ENCODE measurements around the gene EYA2.

EYA2 gene

DNA sequence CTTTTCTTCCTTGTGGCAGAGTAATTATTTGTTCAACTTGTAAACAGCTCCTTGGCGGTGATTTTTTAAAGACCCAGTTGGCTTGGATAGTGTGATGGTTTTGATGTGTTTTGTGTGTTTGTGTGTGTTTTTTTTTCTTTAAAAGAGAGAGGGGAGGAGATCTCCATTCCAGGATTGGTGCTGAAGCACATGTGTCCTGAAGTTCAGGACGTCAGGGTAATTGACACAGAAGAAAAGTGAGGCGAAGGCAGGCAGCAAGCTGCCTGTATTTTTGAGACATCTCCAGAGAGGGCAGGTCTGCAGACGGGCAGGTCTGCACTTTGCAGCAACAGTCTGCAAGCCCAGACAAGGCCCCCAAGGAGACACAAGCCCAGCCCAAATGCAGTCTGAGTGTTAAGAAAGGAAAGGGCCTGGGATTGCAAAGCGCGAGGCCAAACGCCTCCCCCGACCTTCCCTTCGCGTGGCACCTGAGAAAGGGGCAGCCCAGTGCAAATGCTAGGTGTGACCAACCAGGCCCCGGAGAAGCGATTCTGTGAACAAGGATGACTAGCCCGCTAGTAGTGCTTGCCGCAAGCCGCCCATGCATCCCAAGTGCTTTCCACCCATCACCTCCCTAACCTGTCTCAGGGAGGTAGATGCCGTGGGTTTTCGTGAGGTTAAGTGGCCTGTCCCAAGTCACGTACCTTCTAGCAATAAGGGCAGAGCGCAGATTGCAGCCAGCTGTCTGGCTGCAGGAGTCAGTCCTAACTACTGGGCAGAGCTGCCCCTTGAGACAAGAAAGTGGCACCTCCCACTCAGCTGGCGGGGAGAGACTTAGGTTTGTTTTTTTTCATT is 231.3 kb downstream of the EYA2 start:
- no peak for DNase-seq

DNA sequence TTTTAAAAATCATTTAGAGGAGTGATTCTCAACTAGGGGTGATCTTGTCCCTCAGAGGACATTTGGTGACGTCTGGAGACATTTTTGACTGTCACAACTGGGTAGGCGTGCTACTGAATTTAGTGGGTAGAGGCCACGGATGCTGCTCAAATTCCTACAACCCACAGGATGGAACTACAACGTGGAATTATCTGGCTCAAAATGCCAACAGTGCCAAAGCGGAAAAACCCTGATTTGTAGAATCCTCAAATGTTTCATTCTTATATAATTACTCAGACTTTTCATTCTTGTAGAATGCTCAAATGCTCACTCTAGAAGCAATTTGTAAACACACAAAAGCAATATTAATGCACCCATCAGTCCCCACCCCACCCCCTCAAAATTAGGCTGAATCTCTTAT is 232.1 kb downstream of the EYA2 start:
- DNase-seq = no peak

DNA sequence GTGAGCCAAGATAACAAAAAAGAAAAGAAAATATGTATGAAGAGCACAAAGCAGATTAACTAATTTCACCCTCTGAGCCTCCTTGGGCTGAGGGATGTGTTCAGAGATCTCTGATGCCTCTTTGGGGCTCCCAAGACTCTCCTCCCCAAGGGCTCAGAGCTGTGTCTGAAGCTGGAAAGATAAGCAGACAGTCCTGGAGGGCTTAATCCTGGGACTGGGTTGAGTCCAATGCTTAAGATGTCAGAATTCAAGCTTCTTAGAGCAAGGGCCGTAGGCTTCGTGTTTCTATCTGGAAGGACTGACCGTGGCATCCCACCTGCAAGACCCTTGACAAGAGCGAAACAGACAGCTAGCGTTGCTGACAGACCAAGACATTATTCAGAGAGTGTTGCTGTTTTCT is 232.9 kb downstream of the EYA2 start:
- no peak for DNase-seq

DNA sequence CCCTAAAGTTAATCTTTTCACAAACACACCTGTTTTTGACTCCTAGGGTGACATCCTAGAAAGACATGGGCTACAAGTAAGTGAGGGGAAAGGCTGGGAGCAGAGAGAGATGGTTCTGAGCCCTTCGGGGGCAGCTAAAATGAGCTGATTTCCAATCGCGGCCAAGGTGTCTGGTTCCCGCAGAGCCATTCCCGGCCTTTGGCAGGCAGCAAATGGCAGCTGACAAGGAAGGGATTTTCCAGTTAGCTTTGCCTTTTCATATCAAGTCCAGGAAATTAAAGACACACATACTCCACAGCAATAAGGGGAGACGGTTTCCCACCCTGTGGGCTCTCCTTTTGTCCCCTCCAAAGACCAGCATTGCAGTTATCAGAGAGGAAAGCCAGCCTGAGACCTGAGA is 233.4 kb downstream of the EYA2 start:
- no peak for DNase-seq

DNA sequence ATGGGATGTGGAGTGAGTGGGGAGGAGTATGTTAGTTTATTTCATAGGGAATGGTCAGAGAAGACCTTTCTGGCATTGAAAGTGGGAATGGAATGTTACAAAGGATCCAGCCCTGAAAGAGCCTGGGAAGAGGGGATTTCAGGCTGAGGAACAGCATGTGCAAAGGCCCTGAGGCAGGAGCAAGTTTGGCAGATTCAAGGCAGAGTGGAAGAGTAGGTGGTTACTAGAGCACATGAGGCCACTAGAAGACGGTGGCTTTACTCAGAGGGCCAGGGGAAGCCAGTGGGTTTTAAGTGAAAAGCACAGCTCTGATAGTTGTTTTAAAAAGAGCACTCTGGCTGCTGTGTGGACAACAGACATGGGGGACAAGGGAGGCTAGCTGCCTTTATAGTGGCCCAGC is 234.7 kb downstream of the EYA2 start:
- DNase-seq = no peak

DNA sequence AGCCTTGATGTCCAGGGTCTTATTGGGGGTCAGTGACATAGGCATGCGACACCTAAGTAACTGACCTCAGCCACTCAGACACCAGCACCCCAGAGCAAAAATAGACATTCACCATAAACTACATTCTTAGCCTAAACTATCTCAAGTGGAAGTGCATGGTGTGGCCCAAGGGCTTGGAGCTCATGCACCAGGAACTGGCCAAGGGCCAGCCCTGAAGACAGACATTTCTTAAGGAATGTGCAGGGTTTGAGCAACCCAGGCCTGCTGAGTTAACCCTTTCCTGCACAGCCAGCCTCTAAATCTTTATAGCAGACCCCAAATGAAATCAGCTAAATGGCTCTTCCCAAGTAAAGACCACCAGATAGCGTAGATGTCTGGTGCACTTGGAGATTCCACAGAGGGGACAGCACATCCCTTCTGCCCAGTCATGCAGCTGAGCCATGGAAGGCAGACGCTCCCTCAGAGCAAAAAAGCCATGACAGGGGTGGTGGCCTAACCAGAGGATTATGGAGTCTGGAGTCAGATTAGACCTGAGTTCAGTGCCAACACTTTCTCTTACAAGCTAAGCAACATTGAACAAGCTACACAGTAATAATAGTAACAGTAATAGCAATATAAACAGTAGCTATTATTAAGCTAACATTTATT is 239.3 kb downstream of the EYA2 start:
- DNase-seq = no peak

DNA sequence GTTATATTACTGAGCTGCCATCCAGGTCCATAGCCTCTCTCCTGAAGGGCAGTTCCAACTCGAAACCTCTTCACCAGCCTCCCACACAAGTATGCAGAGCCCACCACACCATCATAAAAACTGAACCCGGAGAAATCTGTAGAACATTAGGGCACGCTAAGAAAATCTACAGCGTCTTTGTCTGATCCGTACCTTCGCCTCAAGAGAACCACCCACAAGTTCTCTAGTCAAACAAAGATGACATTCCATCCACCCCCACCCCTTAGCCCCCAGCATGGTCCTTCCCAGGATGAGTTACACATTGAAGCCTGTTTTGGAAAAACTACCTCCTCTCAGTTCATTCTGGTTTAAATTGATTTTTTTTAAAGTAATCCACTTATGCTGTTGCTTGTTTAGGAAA is 242.1 kb downstream of the EYA2 start:
- DNase-seq = no peak

DNA sequence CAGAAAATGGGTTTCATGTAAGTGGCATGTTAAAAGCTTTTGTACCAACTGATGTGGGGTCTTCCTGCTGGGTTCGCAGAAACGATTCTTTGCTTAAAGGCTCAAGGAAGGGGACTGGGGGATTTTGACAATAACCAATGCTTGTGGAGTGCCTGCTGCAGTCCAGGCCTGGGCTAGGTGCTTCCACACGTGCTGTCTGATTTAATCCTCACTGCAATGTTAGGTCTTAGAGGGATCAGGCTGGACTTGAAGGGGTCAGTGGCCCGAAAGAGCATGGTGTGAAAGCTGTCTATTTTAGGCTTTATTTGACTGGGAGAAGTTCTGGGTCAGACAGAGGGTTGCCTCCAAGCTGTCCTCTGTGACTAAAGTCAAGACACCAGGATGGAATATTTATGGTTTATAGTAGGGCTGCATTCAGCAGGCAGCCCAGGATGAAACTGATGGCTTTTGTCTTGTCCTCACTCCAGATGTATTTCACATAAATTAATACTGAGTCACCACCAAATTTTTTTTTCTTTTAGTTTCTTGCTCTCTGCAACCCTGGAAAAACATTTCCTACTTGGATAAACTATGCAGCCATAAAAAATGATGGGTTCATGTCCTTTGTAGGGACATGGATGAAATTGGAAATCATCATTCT is 242.7 kb downstream of the EYA2 start:
- no peak for DNase-seq

DNA sequence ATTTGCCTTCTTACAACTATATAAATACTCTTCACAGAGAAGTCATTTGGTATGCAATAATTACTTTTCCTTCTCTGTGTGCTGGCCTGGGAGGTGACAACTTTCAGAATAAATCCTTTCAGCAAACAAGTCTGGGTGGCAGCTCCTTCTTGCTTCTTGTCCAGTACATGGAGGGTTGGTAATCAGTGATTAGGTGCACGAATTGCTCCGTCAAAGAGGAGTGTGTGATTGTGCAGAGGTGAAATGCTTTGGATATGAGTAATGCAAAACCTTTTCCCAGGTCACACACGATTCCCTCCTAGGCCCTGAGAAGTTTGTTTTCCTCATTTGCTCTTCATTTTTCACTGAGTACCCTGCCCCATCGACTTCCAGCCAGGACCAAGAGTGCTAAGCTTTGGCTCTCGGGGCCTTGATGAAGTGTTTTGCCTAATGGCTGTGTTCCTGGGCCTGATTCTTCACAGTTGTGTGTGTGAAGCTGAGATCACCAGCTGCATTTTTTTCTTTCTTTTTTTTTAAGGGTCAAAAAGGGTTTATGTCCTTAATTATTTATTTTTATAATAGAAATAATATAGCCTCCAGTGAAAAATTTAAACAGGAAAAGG is 245.4 kb downstream of the EYA2 start:
- no peak for DNase-seq

DNA sequence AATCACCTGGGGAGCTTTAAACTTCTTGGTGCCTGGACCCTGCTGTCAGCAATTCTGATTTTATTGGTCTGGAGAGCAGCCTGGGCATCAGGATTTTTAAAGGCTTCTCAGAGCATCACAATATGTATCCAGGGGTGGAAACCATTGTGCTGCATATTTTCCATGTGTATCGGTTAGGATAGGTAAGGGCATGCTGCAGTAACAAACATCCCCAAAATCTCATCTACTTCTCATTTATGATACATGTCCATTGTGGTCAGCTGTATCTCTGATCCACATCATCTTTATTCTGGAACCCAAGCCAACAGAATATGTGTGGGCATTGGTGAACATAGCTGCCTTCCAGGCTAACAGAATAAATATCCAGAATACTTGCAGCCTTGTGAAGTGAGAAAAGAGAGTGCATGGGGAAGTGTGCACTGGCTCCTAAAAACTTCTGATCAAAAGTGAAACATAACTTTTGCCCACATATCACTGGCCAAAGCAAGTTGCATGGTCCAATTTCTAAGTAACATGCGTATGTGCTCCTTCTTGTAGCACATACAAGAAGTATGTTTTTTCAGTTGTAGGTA is 246.8 kb downstream of the EYA2 start:
- no peak for DNase-seq

DNA sequence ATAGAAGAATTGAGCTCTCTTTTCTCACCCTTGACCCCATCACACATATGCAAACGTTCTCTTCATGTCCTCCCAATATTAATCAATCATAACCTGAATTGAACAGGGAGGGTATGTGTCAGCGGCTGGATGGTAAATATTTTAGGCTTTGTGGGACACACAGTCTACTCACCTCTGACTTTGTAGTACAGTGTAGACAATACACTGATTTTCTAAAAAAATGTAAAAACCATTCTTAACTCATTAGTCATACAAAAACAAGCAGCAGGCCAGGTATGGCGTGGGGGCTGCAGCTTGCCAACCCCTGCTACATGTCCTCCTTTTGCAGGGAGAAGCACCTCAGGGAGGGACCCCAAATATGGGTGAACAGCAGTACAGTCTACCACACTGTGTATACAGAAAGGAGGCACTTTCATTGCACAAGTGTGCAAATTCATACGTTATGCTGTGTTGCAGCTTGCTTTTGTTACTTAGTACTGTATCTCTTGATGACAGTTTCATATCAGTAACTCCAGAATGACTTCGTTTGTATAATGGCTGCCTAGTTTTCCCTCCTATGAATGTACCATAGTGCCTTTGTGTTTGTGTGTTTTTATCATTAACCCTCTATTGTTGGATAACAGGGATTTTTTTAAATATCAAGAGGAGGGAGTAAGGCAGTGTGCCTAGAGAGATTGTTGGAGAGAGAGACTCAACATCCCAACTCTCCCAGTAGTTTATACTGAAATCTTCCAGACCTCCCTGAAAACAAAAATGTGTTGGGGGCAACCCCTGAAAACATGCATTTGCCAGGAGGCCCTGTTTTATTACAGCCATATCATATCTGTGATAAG is 247.5 kb downstream of the EYA2 start:
- DNase-seq = no peak

DNA sequence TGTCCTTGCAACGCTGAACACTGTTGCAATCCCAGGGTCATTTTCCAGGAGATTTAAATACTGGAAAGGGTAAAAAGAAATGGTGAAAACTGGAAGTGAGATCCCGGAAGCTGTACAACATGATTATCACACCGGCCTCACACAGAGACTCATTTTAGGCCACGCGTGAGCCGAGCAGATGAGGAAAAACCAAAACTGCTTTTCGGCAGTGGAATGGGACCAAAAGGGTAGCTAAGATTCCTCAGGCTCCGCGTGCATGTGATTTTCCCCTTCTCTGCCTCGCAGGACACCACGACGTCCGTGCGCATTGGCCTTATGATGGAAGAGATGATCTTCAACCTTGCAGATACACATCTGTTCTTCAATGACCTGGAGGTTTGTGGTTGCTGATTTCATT is 248.1 kb downstream of the EYA2 start:
- DNase-seq = no peak

DNA sequence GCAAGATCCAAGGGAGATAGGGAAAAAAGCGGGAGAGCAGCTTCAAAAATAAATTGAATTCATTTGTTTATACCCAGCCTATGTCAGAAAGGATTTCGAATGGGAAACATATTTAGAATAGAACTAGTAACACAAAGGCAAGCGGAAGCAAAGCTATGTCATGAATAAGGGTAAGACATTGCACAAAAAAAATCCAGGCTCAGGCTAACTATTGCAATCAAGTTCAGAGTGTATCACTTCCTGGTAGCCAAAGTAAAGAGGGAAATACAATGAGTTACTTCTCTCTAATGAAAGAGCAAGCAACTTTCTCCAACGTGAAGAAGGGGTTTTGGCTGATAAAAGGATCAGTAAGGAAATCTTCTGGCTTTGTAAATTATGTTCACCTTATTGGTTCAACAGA is 249.0 kb downstream of the EYA2 start:
- no peak for DNase-seq

DNA sequence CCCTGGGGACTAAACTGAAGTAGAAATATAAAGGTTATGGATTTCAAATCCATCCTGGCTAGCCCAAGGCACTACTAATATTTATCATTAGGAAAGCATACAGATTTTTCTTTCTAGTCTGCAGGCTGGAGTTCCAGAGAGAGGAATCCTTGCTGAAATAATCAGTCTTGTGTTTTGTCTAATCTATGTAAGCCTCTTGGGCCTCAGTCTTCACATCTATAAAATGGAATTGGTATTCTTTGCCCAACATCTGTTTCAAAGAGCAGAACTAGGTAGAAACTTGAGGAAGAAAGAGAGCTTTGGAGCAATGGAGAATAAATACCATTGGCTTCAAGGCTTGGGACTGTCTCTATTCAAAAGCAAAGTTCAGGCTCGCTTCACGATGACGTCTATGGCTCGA is 249.8 kb downstream of the EYA2 start:
- no peak for DNase-seq

DNA sequence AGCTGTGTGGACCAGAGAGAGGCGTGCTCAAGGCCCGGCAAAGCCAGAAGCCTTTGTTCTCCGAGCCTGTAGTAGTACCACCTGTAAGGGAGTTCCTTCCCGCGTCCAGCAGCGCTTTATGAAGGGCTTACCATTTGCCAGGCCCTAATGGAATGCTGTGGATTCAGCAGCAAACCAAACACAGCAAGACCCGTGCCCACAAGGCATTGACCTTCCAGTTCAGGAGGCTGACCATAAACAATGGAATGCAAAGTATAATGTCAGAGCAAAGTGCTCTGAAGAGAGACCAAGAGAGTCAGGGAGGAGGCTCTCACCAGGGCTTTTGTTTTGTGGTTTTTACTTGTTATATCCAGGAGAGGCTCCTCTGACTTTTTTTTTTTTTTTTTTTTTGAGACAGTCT is 252.0 kb downstream of the EYA2 start:
- DNase-seq = no peak

DNA sequence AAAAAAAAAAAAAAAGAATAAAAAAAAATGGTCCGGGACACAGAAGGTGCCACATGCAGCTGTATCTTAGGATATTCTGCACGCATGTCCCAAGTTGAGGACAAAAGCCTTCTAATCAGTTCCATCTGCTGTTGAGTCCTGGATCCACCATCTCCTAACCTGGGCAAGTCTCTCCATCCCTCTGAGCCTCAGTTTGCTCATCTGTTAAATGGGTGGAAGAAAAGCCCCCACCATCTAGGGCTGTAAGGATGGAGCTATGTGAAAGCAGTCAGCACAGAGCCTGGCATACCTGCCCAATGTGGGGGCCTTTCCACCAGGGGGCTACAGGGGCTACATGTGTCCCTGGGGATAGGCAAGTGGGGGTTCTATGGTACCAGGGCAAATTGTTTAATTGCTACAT is 253.4 kb downstream of the EYA2 start:
- DNase-seq = no peak

DNA sequence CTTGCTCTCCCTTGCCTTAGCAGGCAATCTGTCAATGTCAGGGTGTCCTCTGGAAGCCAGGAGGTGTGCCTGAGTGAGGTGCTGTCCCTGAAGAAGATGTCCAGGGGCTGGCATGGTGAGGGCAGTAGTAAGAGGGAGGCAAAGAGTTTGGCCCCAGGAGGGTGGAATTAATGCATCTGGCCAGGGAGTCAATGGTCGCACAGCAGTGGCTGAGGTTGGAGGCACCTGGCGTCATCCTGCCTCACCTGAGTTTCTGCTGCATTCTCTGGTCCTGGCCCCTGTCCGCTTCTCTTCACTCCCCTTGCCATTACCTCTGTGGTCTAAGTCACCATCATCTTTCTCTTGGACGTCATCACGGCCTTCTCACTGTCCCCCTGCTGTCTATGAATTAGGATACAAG is 255.3 kb downstream of the EYA2 start:
- no peak for DNase-seq

DNA sequence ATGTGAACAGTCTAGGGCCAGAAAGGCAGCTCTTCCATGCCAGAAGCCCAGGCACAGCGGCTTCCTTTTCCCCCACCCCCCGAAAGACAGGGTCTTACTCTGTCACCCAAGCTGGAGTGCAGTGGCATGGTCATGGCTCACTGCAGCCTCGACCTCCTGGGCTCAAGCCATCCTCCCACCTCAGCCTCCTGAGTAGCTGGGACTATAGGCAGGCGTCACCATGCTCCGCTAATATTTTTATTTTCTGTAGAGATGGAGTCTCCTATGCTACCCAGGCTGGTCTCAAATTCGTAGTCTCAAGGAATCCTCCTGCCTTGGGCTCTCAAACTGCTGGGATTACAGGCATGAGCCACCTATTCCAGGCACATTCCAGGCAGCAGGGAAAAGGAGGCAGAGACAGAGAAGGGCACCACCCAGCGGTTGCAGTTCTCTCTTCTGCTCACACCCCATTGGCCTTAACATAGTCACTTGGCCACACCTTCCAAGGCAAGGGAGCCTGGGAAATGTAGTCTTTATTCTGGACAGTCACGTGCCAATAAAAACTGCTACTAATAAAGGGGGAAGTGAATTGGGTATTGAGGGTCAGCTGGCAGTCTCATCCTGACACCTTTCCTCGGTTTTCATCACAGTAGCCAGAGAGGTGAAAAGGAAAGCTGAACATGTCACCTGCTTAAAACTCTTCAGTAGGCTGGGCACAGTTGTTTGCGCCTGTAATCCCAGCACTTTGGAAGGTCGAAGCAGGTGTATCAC is 255.9 kb downstream of the EYA2 start:
- peak; percentile 45 for DNase-seq

DNA sequence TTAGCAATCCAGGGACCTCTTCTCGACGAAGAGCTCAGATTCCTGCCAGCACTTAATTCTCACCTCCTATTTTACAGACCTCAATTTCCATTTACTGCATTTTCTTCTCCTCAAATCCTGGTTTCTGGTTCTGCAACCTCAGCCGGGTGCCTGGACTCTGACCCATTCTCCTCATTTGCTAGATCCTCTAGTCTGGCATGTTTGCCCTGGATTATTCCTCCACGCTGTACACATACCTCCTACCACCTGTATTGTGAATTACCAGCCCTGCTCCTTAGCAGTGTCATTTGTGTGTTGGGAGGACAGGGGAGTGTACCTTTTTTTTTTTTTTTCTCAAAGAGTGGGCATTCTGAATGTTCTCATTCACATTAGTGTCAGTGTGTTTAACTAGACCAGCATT is 257.4 kb downstream of the EYA2 start:
- no peak for DNase-seq

DNA sequence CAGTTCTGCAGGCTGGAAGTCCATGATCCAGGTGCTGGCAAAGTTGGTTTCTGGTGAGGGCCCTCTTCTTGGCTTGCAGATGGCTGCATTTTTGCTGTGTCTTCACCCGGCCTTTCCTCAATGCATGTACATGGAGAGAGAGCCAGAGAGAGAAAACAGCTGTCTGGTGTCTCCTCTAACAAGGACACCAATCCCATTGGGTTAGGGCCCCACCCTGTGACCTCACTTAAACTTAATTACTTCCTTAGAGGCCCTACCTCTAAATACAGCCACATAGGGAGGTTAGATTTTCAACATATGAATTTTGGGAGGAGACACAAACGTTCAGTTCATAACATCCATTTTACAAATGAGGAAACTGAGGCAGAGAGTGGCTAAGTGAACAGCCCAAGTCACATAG is 259.4 kb downstream of the EYA2 start:
- no peak for DNase-seq

DNA sequence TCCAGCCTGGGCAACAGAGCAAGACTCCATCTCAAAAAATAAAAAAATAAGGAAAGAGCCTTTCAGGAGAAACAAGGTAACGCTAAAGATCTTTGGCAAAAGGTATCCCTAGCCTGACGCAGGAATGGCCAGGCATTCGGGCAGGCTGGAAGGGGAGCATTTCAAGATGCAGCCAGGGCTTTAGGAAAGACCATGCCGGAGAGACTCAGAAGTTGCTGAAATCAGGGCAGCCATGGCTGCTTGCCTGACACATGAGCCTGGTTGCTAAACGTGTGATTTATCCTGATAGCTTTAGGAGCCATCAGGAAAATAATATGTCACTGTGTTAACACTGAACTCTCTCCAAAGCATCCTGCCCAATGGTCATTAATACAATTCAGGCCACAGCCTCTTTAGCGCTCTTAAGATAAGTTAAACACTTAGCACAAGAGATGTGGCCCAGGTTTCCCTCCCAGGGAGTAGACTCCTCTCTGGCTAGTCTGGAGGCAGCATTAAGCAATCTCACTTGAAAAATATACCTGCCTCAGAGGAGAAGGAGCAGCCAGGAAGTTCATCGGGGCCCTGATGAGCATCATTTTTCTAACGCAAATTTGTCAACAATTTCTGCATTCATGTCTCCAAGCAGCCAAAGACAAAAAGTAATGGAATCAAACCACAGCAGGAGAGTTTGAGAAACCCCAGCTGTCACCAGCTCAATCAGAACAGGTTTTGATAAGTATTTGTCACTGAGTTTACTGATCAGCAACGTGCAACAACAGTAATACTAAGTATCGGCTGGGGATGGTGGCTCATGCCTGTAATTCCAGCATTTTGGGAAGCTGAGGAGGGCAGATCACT is 261.9 kb downstream of the EYA2 start:
- DNase-seq = no peak

Data from NCI-H1694 (cell line).